K562 (cell line): ENCODE measurements around the gene SMAD1. TPM values are rescaled to one million over a fixed set of nuclear protein-coding genes. Genes with fewer than 3 reads are reported as not detected.

Source experiments
- ATAC-seq: fragments of 200-7000 bp; cut with Tn5 transposase; 3 replicates; pipeline ENCODE4 v1.9.1; 2020; ENCODE audit warnings: moderate library complexity
- BruUV-seq: library from RNA; stranded (reverse); fragments of 400-500 nt; replicated peaks from 2 replicates; lab custom pipeline; 2021; lab: Mats Ljungman, UMichigan
- CTCF ChIA-PET: fragments of 300-600 bp; formaldehyde crosslinking; extraction: SDS; loops from one replicate; lab custom pipeline; 2021; ENCODE audit warnings: low intra/inter-chr PET ratio; lab: Yijun Ruan, JAX
- POLR2A ChIA-PET: fragments of 300-600, 350-650 bp; sonication (Branson Sonifier 250); formaldehyde crosslinking; extraction: SDS; loops from one replicate; lab custom pipeline; 2021; ENCODE audit warnings: antibody characterized with exemption, inconsistent platforms; lab: Yijun Ruan, JAX
- DNase-seq, 4 experiments: peaks; one replicate each; pipeline versions ENCODE4 v3.0.0 to v3.0.0-alpha.2; 2011 to 2018; ENCODE audit warnings: low spot score in 3 of 4, mixed read lengths in 3 of 4; ENCODE audit errors: extremely low read depth in 1 of 4
- FAIRE-seq: peaks from 2 replicates; lab custom pipeline; 2011; peaks lifted over from hg19 to GRCh38; lab: Jason Lieb, UNC
- H2AFZ ChIP-seq: 2 replicates; pipeline ENCODE4 v1.6.0; 2011; ENCODE audit warnings: low read depth, low read length, control low read depth, inconsistent platforms
- H3K27ac ChIP-seq: fragments of 200-600 bp; 3 replicates; pipeline ENCODE4 v1.8.0; 2011; ENCODE audit warnings: low read depth, mild to moderate bottlenecking, control low read depth, inconsistent platforms, low read length, moderate library complexity, mixed read lengths; ENCODE audit errors: extremely low read depth
- H3K27me3 ChIP-seq, 2 experiments: fragments of 300-600 bp in 1 of 2; 2 replicates in 1 of 2; 3 replicates in 1 of 2; pipeline versions ENCODE4 v1.6.0 to v1.8.0; 2011; ENCODE audit warnings: inconsistent platforms in 2 of 2, low read length in 2 of 2, mild to moderate bottlenecking in 1 of 2, mixed read lengths in 1 of 2, moderate library complexity in 1 of 2; ENCODE audit not compliant: control insufficient read depth in 2 of 2, insufficient read depth in 2 of 2
- H3K36me3 ChIP-seq: fragments of 300-600 bp; 3 replicates; pipeline ENCODE4 v1.8.0; 2011; ENCODE audit warnings: mild to moderate bottlenecking, low read length, inconsistent platforms; ENCODE audit not compliant: control insufficient read depth, insufficient read depth
- H3K4me1 ChIP-seq, 2 experiments: fragments of 200-600 bp in 1 of 2; replicated peaks in 1 of 2; 2 replicates in 1 of 2; 3 replicates in 1 of 2; pipeline versions ENCODE4 v1.5.1 to v1.8.0; 2011; ENCODE audit warnings: inconsistent platforms in 2 of 2, low read length in 2 of 2, mild to moderate bottlenecking in 1 of 2, mixed read lengths in 1 of 2, moderate library complexity in 1 of 2; ENCODE audit not compliant: control insufficient read depth in 2 of 2, insufficient read depth in 2 of 2
- H3K4me2 ChIP-seq: 2 replicates; pipeline ENCODE4 v1.6.1; 2011; ENCODE audit warnings: low read length, control low read depth, inconsistent platforms, mixed read lengths; ENCODE audit not compliant: insufficient read depth
- H3K4me3 ChIP-seq: fragments of 200-600 bp; sonication (generic), shearing (Covaris generic); 2 replicates; pipeline ENCODE4 v1.5.1; 2016; ENCODE audit warnings: control low read depth, inconsistent platforms
- H3K79me2 ChIP-seq: fragments of 200-600 bp; 3 replicates; pipeline ENCODE4 v1.8.0; 2011; ENCODE audit warnings: low read length, inconsistent platforms; ENCODE audit not compliant: control insufficient read depth, insufficient read depth
- H3K9ac ChIP-seq, 2 experiments: 2 replicates each; pipeline versions ENCODE4 v1.6.0 to v1.6.1; 2011; ENCODE audit warnings: low read depth in 2 of 2, low read length in 2 of 2, control low read depth in 1 of 2, inconsistent platforms in 1 of 2, mild to moderate bottlenecking in 1 of 2, mixed read lengths in 1 of 2; ENCODE audit not compliant: insufficient read depth in 1 of 2
- H3K9me1 ChIP-seq: one replicate; pipeline ENCODE4 v1.6.0; 2011; ENCODE audit warnings: inconsistent platforms, mild to moderate bottlenecking, low read length, moderate library complexity; ENCODE audit not compliant: control insufficient read depth, insufficient read depth
- H3K9me3 ChIP-seq: replicated peaks from 2 replicates; pipeline ENCODE4 v1.5.1; 2011; ENCODE audit warnings: low read depth, low read length, inconsistent platforms; ENCODE audit not compliant: control insufficient read depth, insufficient read depth
- H4K20me1 ChIP-seq: replicated peaks from 2 replicates; pipeline ENCODE4 v1.6.1; 2011; ENCODE audit warnings: low read length, inconsistent platforms, mixed read lengths; ENCODE audit not compliant: control insufficient read depth, insufficient read depth
- ARHGAP35 ChIP-seq: fragments of 450-650 bp; IDR thresholded peaks from 2 replicates; pipeline ENCODE4 v1.6.1; 2018; ENCODE audit not compliant: partially characterized antibody
- BACH1 ChIP-seq: fragments of 200-800 bp; sonication (Bioruptor generic); IDR thresholded peaks from 2 replicates; pipeline ENCODE4 v1.6.1; 2016; ENCODE audit warnings: missing genetic modification characterization, missing compliant biosample characterization
- DIDO1 ChIP-seq: fragments of 450-650 bp; IDR thresholded peaks from 2 replicates; pipeline ENCODE4 v1.6.1; 2016; ENCODE audit warnings: low read depth, missing biosample characterization, missing genetic modification characterization
- FOXA1 ChIP-seq: fragments of 450-650 bp; IDR thresholded peaks from 2 replicates; pipeline ENCODE4 v1.6.1; 2016; ENCODE audit warnings: mild to moderate bottlenecking, borderline replicate concordance
- FOXJ2 ChIP-seq: fragments of 200-800 bp; sonication (Bioruptor generic); IDR thresholded peaks from 2 replicates; pipeline ENCODE4 v1.6.1; 2016; ENCODE audit warnings: missing genetic modification characterization, missing compliant biosample characterization
- GTF2E2 ChIP-seq: fragments of 200-800 bp; sonication (Bioruptor generic); IDR thresholded peaks from 2 replicates; pipeline ENCODE4 v1.6.1; 2016; ENCODE audit warnings: missing genetic modification characterization, missing compliant biosample characterization
- L3MBTL2 ChIP-seq: fragments of 450-650 bp; IDR thresholded peaks from 2 replicates; pipeline ENCODE4 v1.6.1; 2016; ENCODE audit warnings: mild to moderate bottlenecking, moderate library complexity
- MYBL2 ChIP-seq, 2 experiments: fragments of 450-650 bp in 1 of 2; sonication (generic) in 1 of 2; formaldehyde crosslinking in 1 of 2; IDR thresholded peaks; 2 replicates each; pipeline versions ENCODE4 v1.6.1 to v1.8.1; 2017 to 2022; ENCODE audit warnings: borderline replicate concordance in 1 of 2, inconsistent platforms in 1 of 2, low read depth in 1 of 2, mild to moderate bottlenecking in 1 of 2, missing genetic modification reagents in 1 of 2, moderate library complexity in 1 of 2
- STAT5A ChIP-seq: IDR thresholded peaks from 2 replicates; pipeline ENCODE4 v1.6.1; 2012; ENCODE audit warnings: low read length, inconsistent platforms, borderline replicate concordance
- ZKSCAN3 ChIP-seq: fragments of 250-450 bp; sonication (Bioruptor Pico); IDR thresholded peaks from 2 replicates; pipeline ENCODE4 v1.4.0; 2020
- ZNF140 ChIP-seq: fragments of 250-450 bp; sonication (Bioruptor Pico); IDR thresholded peaks from 2 replicates; pipeline ENCODE4 v1.8.0; 2021; ENCODE audit warnings: moderate library complexity, mild to moderate bottlenecking, inconsistent platforms
- WGBS: fragments of 100-300 bp; shearing (Covaris generic); methylation state at CpG from one replicate; pipeline ENCODE4 v1.1.6; 2016; ENCODE audit warnings: low coverage, mixed read lengths; ENCODE audit not compliant: insufficient coverage; ENCODE audit errors: missing lambda C conversion rate; 5-methylcytosine and 5-hydroxymethylcytosine counted together
- in situ Hi-C: fragments of 300-500 bp; cut with MboI; formaldehyde crosslinking; loops from 4 replicates; pipeline ENCODE4 v1.15.0; 2018; ENCODE audit warnings: inconsistent platforms, mixed read lengths
- intact Hi-C: fragments of 100-400 bp; cut with micrococcal nuclease; formaldehyde crosslinking; loops from 2 replicates; pipeline ENCODE4 v1.14.2; 2022
- polyA plus RNA-seq, 8 experiments: library from polyadenylated mRNA; depleted of rRNA in 4 of 8; stranded (reverse) in 5 of 8; unstranded in 3 of 8; fragments of >200 nt; fragmentation: Nextera tagmentation in 2 of 8; fragmentation: Illumina TruSeq in 1 of 8; extraction: Ambion mirVana in 2 of 8; extraction: Trizol in 1 of 8; gene quantifications; 2 replicates each; pipeline versions ENCODE4 v1.2.1 to v1.2.3, GENCODE V29; 2011 to 2014; ENCODE audit warnings: inconsistent platforms in 1 of 8, missing spikeins in 1 of 8
- total RNA-seq, 7 experiments: library from RNA; depleted of rRNA in 6 of 7; stranded (reverse); fragments of >200 nt in 6 of 7; fragmentation: Illumina TruSeq in 2 of 7; extraction: Trizol in 2 of 7; gene quantifications; 2 replicates each; pipeline versions ENCODE4 v1.2.1 to v1.2.3, GENCODE V29; 2011 to 2021; ENCODE audit warnings: low replicate concordance in 1 of 7
- TF ChIP-seq, protein P1 (sequence below), 2 experiments: fragments of 250-450 bp in 1 of 2; fragments of 450-650 bp in 1 of 2; sonication (Bioruptor Pico) in 1 of 2; IDR thresholded peaks; 2 replicates each; pipeline versions ENCODE4 v1.6.1 to v1.8.0; 2016 to 2021; ENCODE audit warnings: mild to moderate bottlenecking in 2 of 2, moderate library complexity in 2 of 2, missing compliant biosample characterization in 1 of 2, missing genetic modification characterization in 1 of 2

SMAD1 gene
- total and polyA plus RNA-seq, 9 of the 15 experiments (the other 6 are each of a cell fraction or from before 2014, with no cell fraction given): 0.05 to 0.54 (median 0.21) TPM; not detected in 3

DNA sequence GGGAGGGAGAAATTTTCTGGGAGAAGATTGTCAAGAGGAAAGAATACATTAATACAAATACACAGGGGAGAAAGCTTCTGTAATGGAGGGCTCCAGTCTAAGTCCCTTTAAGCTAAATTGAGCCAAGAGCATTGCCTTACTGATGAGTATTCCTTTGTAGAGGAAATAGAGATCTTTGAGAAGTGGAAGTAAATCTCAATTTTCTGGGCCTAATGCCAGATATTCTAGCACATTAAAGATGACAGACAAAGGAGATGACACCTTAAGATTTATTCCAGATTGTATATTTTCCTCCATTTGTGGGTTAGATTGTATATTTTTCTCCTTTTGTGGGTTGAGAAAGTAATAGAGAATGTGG, 28.5 kb upstream of the SMAD1 start (continued):
- no peak for TF ChIP-seq BACH1 (tag)
- TF ChIP-seq, protein P1, sequence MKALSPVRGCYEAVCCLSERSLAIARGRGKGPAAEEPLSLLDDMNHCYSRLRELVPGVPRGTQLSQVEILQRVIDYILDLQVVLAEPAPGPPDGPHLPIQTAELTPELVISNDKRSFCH (CRISPR knock-in tag; IDR thresholded peaks at IDR 0.05): no peak
- TF ChIP-seq, protein P1 (tag; IDR thresholded peaks at IDR 0.05): no peak
- TF ChIP-seq MYBL2 (IDR thresholded peaks at IDR 0.05; ENCODE audit: low read depth): no peak
- no peak for TF ChIP-seq MYBL2 (CRISPR knock-in tag; IDR thresholded peaks at IDR 0.05; ENCODE audit: borderline replicate concordance)
- TF ChIP-seq DIDO1 (tag): no peak
- no peak for TF ChIP-seq ARHGAP35
- no peak for TF ChIP-seq ZKSCAN3 (CRISPR knock-in tag)
- no peak for TF ChIP-seq FOXJ2 (tag)

DNA sequence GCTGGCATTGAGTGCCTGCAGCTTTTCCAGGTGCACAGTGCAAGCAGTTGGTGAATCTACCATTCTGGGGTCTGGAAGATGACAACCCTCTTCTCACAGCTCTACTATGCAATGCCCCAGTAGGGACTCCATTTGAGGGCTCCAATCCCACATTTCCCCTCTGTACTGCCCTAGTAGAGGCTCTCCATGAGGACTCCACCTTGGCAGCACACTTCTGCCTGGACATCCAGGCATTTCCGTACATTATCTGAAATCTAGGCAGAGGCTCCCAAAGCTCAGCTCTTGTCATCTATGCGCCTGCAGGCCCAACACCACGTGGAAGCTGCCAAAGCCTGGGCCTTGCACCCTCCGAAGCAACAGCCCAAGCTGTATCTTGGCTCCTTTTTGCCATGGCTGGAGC, 8.4 kb upstream of the SMAD1 start:
- Histone ChIP-seq H3K4me2 (no peak overlapping the region), H3K4me1 (no peaks in the 10 kb centered on the region), H2AFZ (no peak overlapping the region), H3K9ac (no peak overlapping the region), H3K27me3 (no peaks in the 10 kb centered on the region; a peak in 1 of 5 replicates), H3K27ac (no peak overlapping the region), H3K9me1 (no peaks in the 10 kb centered on the region), H3K36me3 (no peaks in the 10 kb centered on the region), H3K4me3 (no peak overlapping the region), H4K20me1 (no peaks in the 10 kb centered on the region), H3K9me3 (no peaks in the 10 kb centered on the region), H3K79me2 (no peaks in the 10 kb centered on the region)
- FAIRE-seq: no peak
- 0% methylated on average over 4 of the region's 4 CpGs for WGBS
- POLR2A ChIA-PET: no interaction called here
- no peak for DNase-seq
- in situ Hi-C loops: no loop called here
- ATAC-seq: no peak
- TF ChIP-seq GTF2E2 (tag): no peak
- no peak for TF ChIP-seq ZNF140 (CRISPR knock-in tag)
- no peak for TF ChIP-seq L3MBTL2
- TF ChIP-seq FOXA1: no peak
- no peak for TF ChIP-seq STAT5A
- CTCF ChIA-PET: no interaction called here
- intact Hi-C loops: no loop called here
- no TSS peak for BruUV-seq
